AG04450 (cell line): ENCODE results near the gene NAA16. TPM values are rescaled to one million over a fixed set of nuclear protein-coding genes. Genes with fewer than 3 reads are reported as not detected.

Experiments
- CTCF ChIA-PET: fragments of 300-600, 350-600 bp; formaldehyde crosslinking; extraction: SDS; loops from one replicate; lab custom pipeline; 2022; ENCODE audit warnings: antibody characterized with exemption, inconsistent platforms; lab: Charles Lee
- POLR2A ChIA-PET: fragments of 350-600 bp; formaldehyde crosslinking; extraction: SDS; loops from one replicate; lab custom pipeline; 2021; ENCODE audit warnings: antibody characterized with exemption, inconsistent platforms; lab: Yijun Ruan, JAX
- DNase-seq: peaks from one replicate; pipeline ENCODE4 v3.0.0-alpha.2; 2011; ENCODE audit warnings: low read depth, low spot score
- H3K27ac ChIP-seq: one replicate; pipeline ENCODE4 v1.5.1; 2012; ENCODE audit warnings: low read depth, low read length, control low read depth
- H3K27me3 ChIP-seq: one replicate; pipeline ENCODE4 v1.6.0; 2012; ENCODE audit warnings: low read length; ENCODE audit not compliant: control insufficient read depth, insufficient read depth
- H3K4me3 ChIP-seq: 2 replicates; pipeline ENCODE4 v1.5.1; 2011; ENCODE audit warnings: mild to moderate bottlenecking, low read depth, low read length, control low read depth
- H3K9me3 ChIP-seq: 2 replicates; pipeline ENCODE4 v1.5.1; 2012; ENCODE audit warnings: low read length; ENCODE audit not compliant: control insufficient read depth, insufficient read depth
- CTCF ChIP-seq: IDR thresholded peaks from 2 replicates; pipeline ENCODE4 v1.5.1; 2011; ENCODE audit warnings: low read depth, low read length, control low read depth, inconsistent platforms
- polyA plus RNA-seq: library from polyadenylated mRNA; depleted of rRNA; stranded (reverse); fragments of >200 nt; gene quantifications from 2 replicates; pipeline ENCODE4 v1.2.3, GENCODE V29; 2011

The NAA16 gene
- polyA plus RNA-seq, 1 experiment, result 14.9 TPM

GRCh38 chr13:41364043-41364442 lies 53.0 kb downstream of the NAA16 start:
- no peak for DNase-seq
- TF ChIP-seq CTCF, result no peak
- Histone ChIP-seq H3K27ac (no peak overlapping the region), H3K4me3 (no peak overlapping the region), H3K27me3 (no peaks in the 10 kb centered on the region), H3K9me3 (no peaks in the 10 kb centered on the region)
- POLR2A ChIA-PET, result no interaction called here
- CTCF ChIA-PET, result no interaction called here

GRCh38 chr13:41365631-41366030 lies 54.6 kb downstream of the NAA16 start:
- POLR2A ChIA-PET, result no interaction called here
- Histone ChIP-seq H3K27ac (no peak overlapping the region), H3K9me3 (no peaks in the 10 kb centered on the region), H3K4me3 (no peak overlapping the region), H3K27me3 (no peaks in the 10 kb centered on the region)
- CTCF ChIA-PET, result no interaction called here
- no peak for TF ChIP-seq CTCF
- no peak for DNase-seq

GRCh38 chr13:41370736-41371135 lies 59.7 kb downstream of the NAA16 start:
- no peaks in the 10 kb centered on the region for H3K9me3 ChIP-seq
- H3K27me3 ChIP-seq, result no peaks in the 10 kb centered on the region
- H3K27ac ChIP-seq, result no peak overlapping the region
- no peak for TF ChIP-seq CTCF
- no peak overlapping the region for H3K4me3 ChIP-seq
- ChIA-PET CTCF (interaction anchor here (2.2 kb wide), 1 partner anchor 14 kb away, joined by 6 read pairs; no protein-coding TSS in a partner anchor), POLR2A (interaction anchor here (0.6 kb wide), 1 partner anchor 438 kb away, joined by 3 read pairs; no protein-coding TSS in a partner anchor)
- DNase-seq, result no peak

DNA sequence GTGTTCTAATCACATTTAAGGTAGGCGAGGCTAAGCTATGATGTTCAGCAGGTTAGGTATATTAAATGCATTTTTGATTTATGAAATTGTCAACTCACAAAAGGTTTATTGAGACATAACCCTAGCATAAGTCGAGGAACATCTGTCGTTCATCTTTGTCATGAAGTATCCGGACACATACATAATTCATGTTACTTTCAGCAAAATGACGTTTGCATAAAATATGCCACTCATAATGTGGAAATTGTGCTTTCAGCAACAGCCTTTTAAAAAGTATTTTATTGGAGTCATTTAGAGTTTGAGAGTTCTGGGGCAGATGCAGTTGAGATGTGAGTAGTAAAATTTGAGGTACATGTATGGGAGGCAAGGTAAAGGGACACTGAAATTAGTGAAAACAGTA lies 66.4 kb downstream of the NAA16 start:
- ChIA-PET CTCF (no interaction called here), POLR2A (no interaction called here)
- TF ChIP-seq CTCF, result no peak
- H3K27me3 ChIP-seq, result no peaks in the 10 kb centered on the region
- DNase-seq, result no peak
- H3K9me3 ChIP-seq, result no peaks in the 10 kb centered on the region
- no peak overlapping the region for H3K4me3 ChIP-seq
- H3K27ac ChIP-seq, result no peak overlapping the region

GRCh38 chr13:41382431-41382830 lies 71.4 kb downstream of the NAA16 start:
- ChIA-PET CTCF (interaction anchor here (1.0 kb wide), 1 partner anchor 309 kb away, joined by 3 read pairs; no protein-coding TSS in a partner anchor), POLR2A (no interaction called here)
- Histone ChIP-seq H3K27ac (no peak overlapping the region), H3K9me3 (no peaks in the 10 kb centered on the region), H3K4me3 (no peak overlapping the region), H3K27me3 (no peaks in the 10 kb centered on the region)
- no peak for TF ChIP-seq CTCF
- no peak for DNase-seq
